ENCODE data around the gene NLRP12. TPM values are rescaled to one million over a fixed set of nuclear protein-coding genes. Genes with fewer than 3 reads are reported as not detected.
"Not testable (repeated sequence)": the region's sequence is repeated elsewhere in the genome, so short reads cannot be mapped to it uniquely, and the experiment has no call there.

The NLRP12 gene
- total and polyA plus RNA-seq, 2 experiments from 2014 or later = 1.9 to 7.5 TPM

GRCh38 chr19:53771144-53771543 lies 53.0 kb downstream of the NLRP12 start:
- H3K4me1 Mint-ChIP-seq = peaks cover 40% of the 10 kb centered on the region
- H3F3A ChIP-seq (replicated peaks; ENCODE audit: low read depth) = peaks cover 7% of the 10 kb centered on the region
- peak overlapping the region; percentile 89 for H3K27ac Mint-ChIP-seq
- H2AFZ ChIP-seq = no peak overlapping the region
- H4K20me1 ChIP-seq (replicated peaks; ENCODE audit: insufficient read depth) = no peaks in the 10 kb centered on the region
- TF ChIP-seq EZH2phosphoT487 (IDR thresholded peaks at IDR 0.05; ENCODE audit: unreplicated experiment) = no peak
- TF ChIP-seq, protein P1, sequence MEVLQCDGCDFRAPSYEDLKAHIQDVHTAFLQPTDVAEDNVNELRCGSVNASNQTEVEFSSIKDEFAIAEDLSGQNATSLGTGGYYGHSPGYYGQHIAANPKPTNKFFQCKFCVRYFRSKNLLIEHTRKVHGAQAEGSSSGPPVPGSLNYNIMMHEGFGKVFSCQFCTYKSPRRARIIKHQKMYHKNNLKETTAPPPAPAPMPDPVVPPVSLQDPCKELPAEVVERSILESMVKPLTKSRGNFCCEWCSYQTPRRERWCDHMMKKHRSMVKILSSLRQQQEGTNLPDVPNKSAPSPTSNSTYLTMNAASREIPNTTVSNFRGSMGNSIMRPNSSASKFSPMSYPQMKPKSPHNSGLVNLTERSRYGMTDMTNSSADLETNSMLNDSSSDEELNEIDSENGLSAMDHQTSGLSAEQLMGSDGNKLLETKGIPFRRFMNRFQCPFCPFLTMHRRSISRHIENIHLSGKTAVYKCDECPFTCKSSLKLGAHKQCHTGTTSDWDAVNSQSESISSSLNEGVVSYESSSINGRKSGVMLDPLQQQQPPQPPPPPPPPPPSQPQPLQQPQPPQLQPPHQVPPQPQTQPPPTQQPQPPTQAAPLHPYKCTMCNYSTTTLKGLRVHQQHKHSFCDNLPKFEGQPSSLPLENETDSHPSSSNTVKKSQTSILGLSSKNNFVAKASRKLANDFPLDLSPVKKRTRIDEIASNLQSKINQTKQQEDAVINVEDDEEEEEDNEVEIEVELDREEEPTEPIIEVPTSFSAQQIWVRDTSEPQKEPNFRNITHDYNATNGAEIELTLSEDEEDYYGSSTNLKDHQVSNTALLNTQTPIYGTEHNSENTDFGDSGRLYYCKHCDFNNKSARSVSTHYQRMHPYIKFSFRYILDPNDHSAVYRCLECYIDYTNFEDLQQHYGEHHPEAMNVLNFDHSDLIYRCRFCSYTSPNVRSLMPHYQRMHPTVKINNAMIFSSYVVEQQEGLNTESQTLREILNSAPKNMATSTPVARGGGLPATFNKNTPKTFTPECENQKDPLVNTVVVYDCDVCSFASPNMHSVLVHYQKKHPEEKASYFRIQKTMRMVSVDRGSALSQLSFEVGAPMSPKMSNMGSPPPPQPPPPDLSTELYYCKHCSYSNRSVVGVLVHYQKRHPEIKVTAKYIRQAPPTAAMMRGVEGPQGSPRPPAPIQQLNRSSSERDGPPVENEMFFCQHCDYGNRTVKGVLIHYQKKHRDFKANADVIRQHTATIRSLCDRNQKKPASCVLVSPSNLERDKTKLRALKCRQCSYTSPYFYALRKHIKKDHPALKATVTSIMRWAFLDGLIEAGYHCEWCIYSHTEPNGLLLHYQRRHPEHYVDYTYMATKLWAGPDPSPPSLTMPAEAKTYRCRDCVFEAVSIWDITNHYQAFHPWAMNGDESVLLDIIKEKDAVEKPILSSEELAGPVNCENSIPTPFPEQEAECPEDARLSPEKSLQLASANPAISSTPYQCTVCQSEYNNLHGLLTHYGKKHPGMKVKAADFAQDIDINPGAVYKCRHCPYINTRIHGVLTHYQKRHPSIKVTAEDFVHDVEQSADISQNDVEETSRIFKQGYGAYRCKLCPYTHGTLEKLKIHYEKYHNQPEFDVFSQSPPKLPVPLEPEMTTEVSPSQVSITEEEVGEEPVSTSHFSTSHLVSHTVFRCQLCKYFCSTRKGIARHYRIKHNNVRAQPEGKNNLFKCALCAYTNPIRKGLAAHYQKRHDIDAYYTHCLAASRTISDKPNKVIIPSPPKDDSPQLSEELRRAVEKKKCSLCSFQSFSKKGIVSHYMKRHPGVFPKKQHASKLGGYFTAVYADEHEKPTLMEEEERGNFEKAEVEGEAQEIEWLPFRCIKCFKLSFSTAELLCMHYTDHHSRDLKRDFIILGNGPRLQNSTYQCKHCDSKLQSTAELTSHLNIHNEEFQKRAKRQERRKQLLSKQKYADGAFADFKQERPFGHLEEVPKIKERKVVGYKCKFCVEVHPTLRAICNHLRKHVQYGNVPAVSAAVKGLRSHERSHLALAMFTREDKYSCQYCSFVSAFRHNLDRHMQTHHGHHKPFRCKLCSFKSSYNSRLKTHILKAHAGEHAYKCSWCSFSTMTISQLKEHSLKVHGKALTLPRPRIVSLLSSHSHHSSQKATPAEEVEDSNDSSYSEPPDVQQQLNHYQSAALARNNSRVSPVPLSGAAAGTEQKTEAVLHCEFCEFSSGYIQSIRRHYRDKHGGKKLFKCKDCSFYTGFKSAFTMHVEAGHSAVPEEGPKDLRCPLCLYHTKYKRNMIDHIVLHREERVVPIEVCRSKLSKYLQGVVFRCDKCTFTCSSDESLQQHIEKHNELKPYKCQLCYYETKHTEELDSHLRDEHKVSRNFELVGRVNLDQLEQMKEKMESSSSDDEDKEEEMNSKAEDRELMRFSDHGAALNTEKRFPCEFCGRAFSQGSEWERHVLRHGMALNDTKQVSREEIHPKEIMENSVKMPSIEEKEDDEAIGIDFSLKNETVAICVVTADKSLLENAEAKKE (CRISPR knock-in tag; IDR thresholded peaks at IDR 0.05) = 0 out of 2 replicates have a peak, but pooled peaks have one; percentile 50
- peak; percentile 73 for DNase-seq (ENCODE audit: low spot score)
- H3K4me2 ChIP-seq = peak overlapping the region; percentile 4; the same call in 1 of the 2 replicates
- no peaks in the 10 kb centered on the region for H3K9me3 Mint-ChIP-seq
- H3K4me1 ChIP-seq (ENCODE audit: insufficient read depth) = peaks cover 32% of the 10 kb centered on the region
- no peak overlapping the region for H3K4me3 Mint-ChIP-seq
- peaks cover 5% of the 10 kb centered on the region for H3K27me3 Mint-ChIP-seq (ENCODE audit: insufficient read depth, low read depth, poor library complexity)
- no peaks in the 10 kb centered on the region for H3K36me3 ChIP-seq (ENCODE audit: insufficient read depth)
- peak; percentile 28; the same call in 2 of the 3 replicates for ATAC-seq
- no peaks in the 10 kb centered on the region for H3K79me2 ChIP-seq (replicated peaks; ENCODE audit: insufficient read depth)
- H3K36me3 Mint-ChIP-seq (ENCODE audit: low read depth) = no peaks in the 10 kb centered on the region
- H3K27ac ChIP-seq (ENCODE audit: low read depth) = peak overlapping the region; percentile 82
- H3K27me3 ChIP-seq (ENCODE audit: insufficient read depth) = no peaks in the 10 kb centered on the region
- no peaks in the 10 kb centered on the region for H3K9me2 ChIP-seq (ENCODE audit: insufficient read depth)
- H3K4me3 ChIP-seq = no peak overlapping the region

GRCh38 chr19:53769696-53770309 lies 54.3 kb downstream of the NLRP12 start:
- not testable (repeated sequence) for H3K4me3 ChIP-seq; H3K79me2 ChIP-seq (replicated peaks; ENCODE audit: insufficient read depth); ATAC-seq; H3K4me2 ChIP-seq; H3K36me3 Mint-ChIP-seq (ENCODE audit: low read depth); H3K27me3 ChIP-seq (ENCODE audit: insufficient read depth); H3K27ac Mint-ChIP-seq; H3F3A ChIP-seq (replicated peaks; ENCODE audit: low read depth); H3K27me3 Mint-ChIP-seq (ENCODE audit: insufficient read depth, low read depth, poor library complexity); H4K20me1 ChIP-seq (replicated peaks; ENCODE audit: insufficient read depth); H2AFZ ChIP-seq; H3K9me3 Mint-ChIP-seq; H3K9me2 ChIP-seq (ENCODE audit: insufficient read depth); H3K4me3 Mint-ChIP-seq; H3K36me3 ChIP-seq (ENCODE audit: insufficient read depth); DNase-seq (ENCODE audit: low spot score)
- Histone ChIP-seq H3K4me1 (ENCODE audit: insufficient read depth) (peaks cover 32% of the 10 kb centered on the region), H3K27ac (ENCODE audit: low read depth) (0 out of 2 replicates have a peak overlapping the region, but pooled peaks have one; percentile 82)
- peaks cover 40% of the 10 kb centered on the region for H3K4me1 Mint-ChIP-seq

Measured in GM23338 (cell line).